Mesodermal cell (in vitro differentiated cells): ENCODE measurements around the gene ARHGEF25.

Experiments used
- H3K27ac ChIP-seq: 2 replicates; pipeline ENCODE4 v1.7.0; 2013; ENCODE audit warnings: mild to moderate bottlenecking, low read depth, low read length, moderate library complexity; ENCODE audit not compliant: severe bottlenecking
- H3K36me3 ChIP-seq: 2 replicates; pipeline ENCODE4 v1.7.1; 2013; ENCODE audit warnings: mild to moderate bottlenecking, low read length, moderate library complexity; ENCODE audit not compliant: control insufficient read depth, insufficient read depth
- H3K4me1 ChIP-seq: one replicate; pipeline ENCODE4 v1.7.1; 2013; ENCODE audit warnings: mild to moderate bottlenecking, low read length; ENCODE audit not compliant: insufficient read depth, control insufficient read depth, poor library complexity, severe bottlenecking
- H3K4me3 ChIP-seq: 2 replicates; pipeline ENCODE4 v1.7.0; 2013; ENCODE audit warnings: low read length, control low read depth, mild to moderate bottlenecking; ENCODE audit not compliant: insufficient read depth, poor library complexity, severe bottlenecking; ENCODE audit errors: extremely low read depth
- H3K9me3 ChIP-seq: 2 replicates; pipeline ENCODE4 v1.7.1; 2013; ENCODE audit warnings: mild to moderate bottlenecking, low read length, moderate library complexity; ENCODE audit not compliant: control insufficient read depth
- WGBS, 2 experiments: methylation state at CpG; one replicate each; pipeline ENCODE4 v1.1.5; 2013; ENCODE audit warnings: missing lambda C conversion rate in 2 of 2; ENCODE audit not compliant: insufficient coverage in 2 of 2; 5-methylcytosine and 5-hydroxymethylcytosine counted together

Gene ARHGEF25

GRCh38 chr12:57603324-57603723 lies 7.9 kb upstream of the ARHGEF25 start:
- H3K9me3 ChIP-seq: no peaks in the 10 kb centered on the region
- H3K27ac ChIP-seq: no peak overlapping the region
- peaks cover 13% of the 10 kb centered on the region for H3K36me3 ChIP-seq
- peaks cover 15% of the 10 kb centered on the region for H3K4me1 ChIP-seq
- no peak overlapping the region for H3K4me3 ChIP-seq
- WGBS, 2 experiments: 70 to 100% methylated on average over 2 of the region's 2 CpGs

- WGBS, 2 experiments: 60% methylated on average over 1 of the region's 6 CpGs; no CpG with 5 or more reads in 1 of the 2 experiments
- peaks cover 15% of the 10 kb centered on the region for H3K4me1 ChIP-seq
- H3K36me3 ChIP-seq: peaks cover 13% of the 10 kb centered on the region
- no peak overlapping the region for H3K27ac ChIP-seq
- peak overlapping the region; percentile 53 for H3K4me3 ChIP-seq
- H3K9me3 ChIP-seq: no peaks in the 10 kb centered on the region
Observed at GRCh38 chr12:57603815-57604453, 7.3 kb upstream of the ARHGEF25 start.

DNA sequence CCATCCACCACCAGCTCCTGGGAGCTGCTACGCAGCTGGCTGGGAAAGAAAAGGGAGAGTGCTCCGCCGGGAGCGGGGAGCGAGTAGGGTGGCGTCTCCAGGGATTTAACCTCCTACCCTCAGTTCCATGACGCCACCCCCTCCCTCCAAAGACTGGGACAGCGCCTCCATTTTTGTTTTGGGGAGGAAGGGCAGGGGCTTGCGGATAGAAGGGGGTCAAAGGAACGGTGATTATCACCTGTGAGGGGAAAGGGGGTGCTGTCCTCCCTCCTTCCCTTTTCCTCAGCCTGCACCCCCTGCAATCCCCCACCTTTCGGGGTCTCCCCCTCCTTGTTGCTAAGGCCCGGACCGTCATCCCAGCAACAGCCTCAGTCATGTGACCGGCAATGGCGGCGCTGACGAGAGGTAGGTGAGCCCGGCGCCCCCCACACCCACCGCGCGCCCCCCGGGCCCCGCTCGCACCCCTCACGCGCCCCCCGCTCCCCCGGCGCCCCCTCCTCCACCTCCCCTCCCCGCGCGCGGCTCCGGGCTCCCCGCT lies 6.7 kb upstream of the ARHGEF25 start, which contains the start of gene DTX3:
TSS of gene DTX3 (plus strand) at position 371 of the 538 bp plus-strand sequence. CDS start 1,694 bp downstream, outside the sequence.
- H3K36me3 ChIP-seq: peaks cover 9% of the 10 kb centered on the region
- peaks cover 15% of the 10 kb centered on the region for H3K4me1 ChIP-seq
- no peaks in the 10 kb centered on the region for H3K9me3 ChIP-seq
- H3K27ac ChIP-seq: peak within 1 kb of the TSS; percentile 45
- peak within 1 kb of the TSS; percentile 53 for H3K4me3 ChIP-seq
- 47% methylated on average over 2 of the region's 36 CpGs; no CpG with 5 or more reads in 1 of the 2 experiments for WGBS, 2 experiments

GRCh38 chr12:57604992-57605810 lies 6.0 kb upstream of the ARHGEF25 start:
- Histone ChIP-seq H3K4me3 (peak overlapping the region; percentile 53), H3K27ac (peak overlapping the region; percentile 45), H3K36me3 (peaks cover 8% of the 10 kb centered on the region), H3K4me1 (peaks cover 20% of the 10 kb centered on the region), H3K9me3 (no peaks in the 10 kb centered on the region)
- WGBS, 2 experiments: 11% methylated on average over 10 to 17 of the region's 25 CpGs

DNA sequence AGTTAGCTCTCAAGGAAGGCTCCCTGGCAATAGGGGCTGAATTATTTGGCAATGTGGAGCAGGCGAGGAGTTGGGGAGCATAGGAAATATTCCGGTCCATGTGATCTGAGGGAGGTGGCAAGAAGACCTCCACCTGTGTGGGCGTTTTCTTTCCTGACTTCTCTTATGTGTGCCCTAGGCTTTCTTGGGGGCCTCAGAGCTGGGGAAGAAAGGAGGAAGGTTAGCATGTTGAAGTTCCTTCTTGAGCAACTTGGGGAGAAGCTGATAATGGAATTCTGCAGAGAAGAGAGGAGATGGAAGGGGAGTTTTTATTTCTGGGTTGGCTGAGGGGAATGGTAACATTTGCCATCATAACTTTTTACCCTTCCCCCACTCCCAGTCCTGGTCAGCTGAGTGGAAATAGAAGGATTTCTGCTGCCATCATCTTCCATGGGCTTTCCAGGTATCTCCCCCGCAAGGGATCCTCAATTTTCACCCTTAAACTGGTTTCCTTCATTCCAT lies 5.4 kb upstream of the ARHGEF25 start:
- Histone ChIP-seq H3K27ac (no peak overlapping the region), H3K9me3 (no peaks in the 10 kb centered on the region), H3K4me1 (peaks cover 26% of the 10 kb centered on the region), H3K4me3 (no peak overlapping the region), H3K36me3 (peaks cover 8% of the 10 kb centered on the region)
- WGBS, 2 experiments: 61 to 86% methylated on average over 3 of the region's 4 CpGs

- H3K4me1 ChIP-seq: peaks cover 28% of the 10 kb centered on the region
- H3K36me3 ChIP-seq: peaks cover 8% of the 10 kb centered on the region
- H3K27ac ChIP-seq: no peak overlapping the region
- no peak overlapping the region for H3K4me3 ChIP-seq
- H3K9me3 ChIP-seq: no peaks in the 10 kb centered on the region
- WGBS, 2 experiments: no CpG with 5 or more reads among the region's 2 CpGs
Observed at GRCh38 chr12:57606399-57606798, 4.8 kb upstream of the ARHGEF25 start.

GRCh38 chr12:57606821-57607220 lies 4.4 kb upstream of the ARHGEF25 start:
- WGBS, 2 experiments: 94 to 95% methylated on average over 7 to 10 of the region's 11 CpGs
- Histone ChIP-seq H3K36me3 (peaks cover 8% of the 10 kb centered on the region), H3K4me3 (no peak overlapping the region), H3K4me1 (peaks cover 28% of the 10 kb centered on the region), H3K27ac (no peak overlapping the region), H3K9me3 (no peaks in the 10 kb centered on the region)

DNA sequence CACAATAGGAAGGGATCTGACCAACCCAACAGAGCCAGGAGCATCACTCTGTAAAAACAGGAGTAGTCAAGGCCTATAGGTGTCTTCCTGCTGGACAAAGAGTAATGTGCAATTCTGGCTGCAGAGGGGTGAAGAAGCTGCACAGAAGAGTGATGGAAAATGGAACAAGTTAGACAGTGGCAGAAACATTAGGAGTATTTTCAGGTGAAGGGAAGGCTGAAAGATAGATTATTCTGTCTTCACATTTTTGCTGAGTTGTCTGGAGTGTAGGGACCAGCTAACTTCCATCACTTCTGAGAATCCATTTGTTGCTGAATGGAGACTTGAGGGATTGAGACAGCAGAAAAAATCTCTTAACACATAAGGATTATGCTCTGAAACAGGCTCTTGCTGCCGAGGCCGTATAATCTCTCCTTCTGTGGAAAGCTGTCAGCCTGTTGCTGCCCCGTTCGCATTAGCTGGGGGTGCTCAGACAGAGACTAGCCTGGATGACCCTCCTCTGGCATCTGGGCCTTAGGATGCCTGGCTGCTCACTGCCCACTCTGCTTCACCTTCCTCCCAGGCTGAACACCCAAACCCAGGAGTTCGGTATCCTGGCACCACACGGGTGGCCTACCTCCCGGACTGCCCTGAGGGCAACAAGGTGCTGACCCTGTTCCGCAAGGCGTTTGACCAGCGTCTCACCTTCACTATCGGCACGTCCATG lies 3.1 kb upstream of the ARHGEF25 start:
- Histone ChIP-seq H3K27ac (no peak overlapping the region), H3K9me3 (no peaks in the 10 kb centered on the region), H3K4me1 (peaks cover 28% of the 10 kb centered on the region), H3K4me3 (no peak overlapping the region), H3K36me3 (peaks cover 8% of the 10 kb centered on the region)
- WGBS, 2 experiments: 95 to 98% methylated on average over 4 to 12 of the region's 12 CpGs

DNA sequence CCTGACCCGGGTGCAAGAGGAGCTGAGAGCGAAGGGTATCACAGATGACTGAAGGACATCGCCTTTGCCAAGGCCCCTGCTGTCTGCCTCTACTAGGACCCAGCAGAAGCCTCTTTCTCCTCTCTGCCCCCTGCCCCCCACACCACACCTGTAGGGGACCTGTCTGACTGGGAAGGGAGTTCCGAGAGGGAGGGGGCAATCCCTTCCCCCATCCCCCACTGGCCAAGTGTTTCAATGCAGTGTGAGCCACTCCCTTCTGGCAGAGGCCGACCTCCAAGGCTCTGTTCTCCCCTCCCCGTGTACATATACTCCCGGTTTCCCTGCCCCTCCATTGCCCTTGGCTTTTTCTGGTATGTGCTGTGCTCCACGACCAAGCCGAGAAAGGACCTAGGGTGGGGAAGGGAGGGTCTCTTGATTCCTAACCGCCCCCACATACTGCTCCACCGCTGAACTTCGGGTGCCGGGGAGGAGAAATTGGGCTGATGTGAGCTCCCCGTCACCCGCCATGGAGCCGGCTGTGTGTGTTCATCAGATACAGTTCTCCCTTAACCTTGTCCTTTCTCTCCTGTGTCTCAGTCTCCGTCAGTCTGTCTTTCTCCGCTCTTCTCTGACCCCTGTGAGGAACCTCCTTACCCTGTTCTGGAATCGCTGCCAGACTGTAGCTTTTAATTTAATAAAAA lies 2.0 kb upstream of the ARHGEF25 start:
- 43 to 55% methylated on average over 7 to 12 of the region's 19 CpGs for WGBS, 2 experiments
- H3K27ac ChIP-seq: no peak overlapping the region
- no peak overlapping the region for H3K4me3 ChIP-seq

More for the DNA sequence above, 2.0 kb upstream of the ARHGEF25 start:
- peaks cover 12% of the 10 kb centered on the region for H3K36me3 ChIP-seq
- peaks cover 23% of the 10 kb centered on the region for H3K4me1 ChIP-seq
- no peaks in the 10 kb centered on the region for H3K9me3 ChIP-seq
